Mucosa of rectum (tissue), 2 donors: ENCODE data around the gene UROD.

Experiments
- H3K27ac ChIP-seq, 2 donors: one replicate each; pipeline ENCODE4 v1.7.0; 2013; ENCODE audit warnings: inconsistent platforms in 2 of 2, low read depth in 2 of 2, low read length in 2 of 2
- H3K27me3 ChIP-seq, 2 donors: one replicate each; pipeline ENCODE4 v1.7.0; 2013; ENCODE audit warnings: low read length in 2 of 2; ENCODE audit not compliant: control insufficient read depth in 2 of 2, insufficient read depth in 2 of 2
- H3K36me3 ChIP-seq, 2 donors: one replicate each; pipeline ENCODE4 v1.7.0; 2013; ENCODE audit warnings: low read length in 2 of 2; ENCODE audit not compliant: control insufficient read depth in 2 of 2, insufficient read depth in 2 of 2
- H3K4me1 ChIP-seq, 2 donors: one replicate each; pipeline ENCODE4 v1.7.0; 2013; ENCODE audit warnings: low read length in 2 of 2, mild to moderate bottlenecking in 1 of 2; ENCODE audit not compliant: control insufficient read depth in 2 of 2, insufficient read depth in 2 of 2
- H3K4me3 ChIP-seq, 2 donors: one replicate each; pipeline ENCODE4 v1.7.0; 2013; ENCODE audit warnings: low read length in 2 of 2
- H3K9ac ChIP-seq, 2 donors: one replicate each; pipeline ENCODE4 v1.7.0; 2013; ENCODE audit warnings: low read length in 2 of 2, low read depth in 1 of 2, mild to moderate bottlenecking in 1 of 2
- H3K9me3 ChIP-seq, 2 donors: one replicate each; pipeline ENCODE4 v1.7.0; 2013; ENCODE audit warnings: low read length in 2 of 2; ENCODE audit not compliant: control insufficient read depth in 2 of 2
- donor health status: healthy.
- donor health status: Normal muscosa, but diverticular disease.

The UROD gene

DNA sequence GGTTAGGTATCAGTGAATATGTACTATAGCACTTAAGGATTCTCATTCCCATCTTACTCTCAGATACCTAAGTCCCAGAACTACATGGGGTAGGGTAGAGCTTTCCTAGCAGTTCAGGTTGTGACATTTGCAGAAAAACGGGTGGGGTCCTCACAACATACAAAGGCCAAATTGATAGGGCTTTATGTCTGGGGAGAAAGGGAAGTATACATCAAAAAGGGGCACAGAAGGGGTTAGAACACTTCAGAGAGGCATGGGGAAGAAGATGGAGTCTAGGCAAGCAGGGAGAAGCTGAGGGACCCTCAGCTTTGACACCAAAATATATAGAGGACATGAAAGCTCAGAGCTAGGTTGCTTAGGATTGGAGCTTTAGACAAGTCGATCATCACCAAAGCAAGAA, 3.6 kb downstream of the UROD start:
- Histone ChIP-seq H3K27me3 (no peaks in the 10 kb centered on the region), H3K9ac (no peak overlapping the region), H3K36me3 (peaks cover 0 to 10% of the 10 kb centered on the region in 2 donors), H3K9me3 (no peaks in the 10 kb centered on the region), H3K4me3 (no peak overlapping the region), H3K27ac (no peak overlapping the region), H3K4me1 (peaks cover 18% of the 10 kb centered on the region in 2 donors)

DNA sequence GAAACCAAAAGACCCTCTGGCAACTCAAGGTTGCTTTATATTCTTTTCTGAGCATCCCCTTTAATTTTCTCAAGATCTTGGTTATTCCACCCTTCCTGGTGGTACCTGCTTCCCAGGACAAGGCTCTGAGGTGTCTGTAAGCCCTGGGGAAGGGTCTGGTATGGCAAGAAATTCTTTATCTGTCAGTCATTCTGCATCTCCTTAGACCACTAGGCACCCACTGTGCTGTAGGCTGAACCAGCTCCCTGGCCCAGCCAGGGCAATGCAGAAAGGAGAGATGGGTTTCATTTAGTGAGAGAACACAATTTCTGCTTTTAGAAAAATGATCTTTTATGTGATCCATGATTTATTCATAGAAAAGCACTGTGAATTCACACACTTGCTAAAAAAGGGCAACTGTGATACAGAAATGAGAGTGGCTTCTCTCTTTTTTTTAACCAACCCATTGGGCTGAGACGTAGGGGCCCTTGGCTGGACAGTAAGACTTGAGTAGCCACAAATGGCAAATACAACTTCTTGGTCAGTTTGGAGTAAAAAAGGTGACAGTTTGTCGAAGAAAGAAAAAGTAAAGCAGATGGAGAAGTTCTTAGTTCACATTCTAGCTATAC, 4.1 kb downstream of the UROD start:
- Histone ChIP-seq H3K36me3 (peaks cover 0 to 10% of the 10 kb centered on the region in 2 donors), H3K27me3 (no peaks in the 10 kb centered on the region), H3K9me3 (no peaks in the 10 kb centered on the region), H3K4me1 (peaks cover 17 to 18% of the 10 kb centered on the region in 2 donors), H3K4me3 (no peak overlapping the region), H3K27ac (no peak overlapping the region), H3K9ac (no peak overlapping the region)

DNA sequence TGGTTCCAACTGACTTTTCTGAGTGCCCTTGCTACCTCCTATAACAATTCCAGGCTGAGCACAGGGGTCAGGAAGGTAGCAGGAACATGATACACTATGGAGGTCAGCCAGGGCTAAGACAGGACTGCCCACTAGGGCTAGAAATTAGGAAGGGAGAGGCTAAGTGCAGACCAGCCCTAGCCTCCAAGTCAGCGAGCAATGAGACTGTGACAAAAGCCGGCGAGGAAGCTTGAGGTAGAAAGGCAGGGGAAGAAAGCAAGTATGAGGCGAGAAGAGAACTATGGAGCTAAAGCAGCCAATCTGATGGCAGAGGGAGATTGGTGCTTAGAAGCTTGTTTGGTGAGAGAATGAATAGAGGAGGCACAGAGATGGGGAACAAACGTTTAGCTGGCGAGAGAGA, 4.7 kb downstream of the UROD start:
- Histone ChIP-seq H3K9me3 (no peaks in the 10 kb centered on the region), H3K9ac (no peak overlapping the region), H3K4me1 (peaks cover 12% of the 10 kb centered on the region in 2 donors), H3K27me3 (no peaks in the 10 kb centered on the region), H3K27ac (no peak overlapping the region), H3K4me3 (no peak overlapping the region), H3K36me3 (peaks cover 0 to 10% of the 10 kb centered on the region in 2 donors)

DNA sequence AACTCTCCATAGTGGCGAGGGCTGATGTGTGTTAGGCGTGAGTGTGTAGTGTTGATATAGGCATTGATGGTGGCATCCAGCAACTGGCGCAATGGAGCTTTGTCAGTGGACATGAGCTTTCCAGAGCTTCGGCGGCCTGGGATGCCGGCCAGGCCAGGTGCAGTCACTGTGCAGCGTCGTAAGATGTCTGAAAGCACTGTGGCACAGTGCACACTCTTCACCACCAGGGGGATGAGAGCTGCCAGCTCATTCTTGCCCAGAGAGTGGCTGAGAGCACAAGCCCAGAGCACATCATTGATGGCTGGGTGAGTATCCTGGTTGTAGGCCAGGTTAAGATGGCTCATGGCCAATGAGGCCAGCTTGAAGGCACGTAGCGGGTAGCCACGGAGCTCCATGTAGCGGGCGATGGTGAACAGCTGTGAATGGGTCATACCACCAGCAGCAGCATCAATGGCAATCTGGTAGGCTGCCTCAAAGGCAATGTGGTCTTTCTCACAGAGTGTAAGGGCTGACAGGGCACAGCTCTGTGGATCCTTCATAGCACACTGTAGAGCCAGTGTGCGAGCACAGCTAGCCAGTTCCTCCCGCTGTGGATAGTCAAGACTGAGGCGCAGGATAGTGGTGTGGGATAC, 6.7 kb downstream of the UROD start:
- no peaks in the 10 kb centered on the region for H3K9me3 ChIP-seq
- H3K36me3 ChIP-seq = peaks cover 0 to 10% of the 10 kb centered on the region in 2 donors
- no peak overlapping the region for H3K9ac ChIP-seq
- H3K4me3 ChIP-seq = no peak overlapping the region
- no peaks in the 10 kb centered on the region for H3K27me3 ChIP-seq
- no peak overlapping the region for H3K27ac ChIP-seq
- H3K4me1 ChIP-seq = no peaks in the 10 kb centered on the region

DNA sequence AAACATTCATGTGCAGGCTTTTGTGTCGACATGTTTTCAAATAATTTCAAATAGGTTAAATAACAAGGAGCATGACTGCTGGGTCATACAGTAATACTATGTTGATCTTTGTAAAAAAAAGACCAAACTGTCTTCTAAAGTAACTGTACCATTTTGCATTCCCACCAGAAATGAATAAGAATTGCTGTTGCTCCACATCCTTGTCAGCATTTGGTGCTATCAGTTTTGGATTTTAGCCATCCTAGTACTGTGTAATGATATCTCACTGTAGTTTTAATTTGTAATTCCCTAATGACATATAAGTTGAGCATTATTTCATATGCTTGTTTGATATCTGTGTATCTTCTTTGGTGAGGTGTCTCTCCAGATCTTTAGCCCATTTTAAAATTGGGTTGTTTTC, 11.6 kb downstream of the UROD start:
- Histone ChIP-seq H3K9ac (no peak overlapping the region), H3K9me3 (no peaks in the 10 kb centered on the region), H3K27me3 (no peaks in the 10 kb centered on the region), H3K4me1 (no peaks in the 10 kb centered on the region), H3K36me3 (no peaks in the 10 kb centered on the region), H3K4me3 (no peak overlapping the region), H3K27ac (no peak overlapping the region)

DNA sequence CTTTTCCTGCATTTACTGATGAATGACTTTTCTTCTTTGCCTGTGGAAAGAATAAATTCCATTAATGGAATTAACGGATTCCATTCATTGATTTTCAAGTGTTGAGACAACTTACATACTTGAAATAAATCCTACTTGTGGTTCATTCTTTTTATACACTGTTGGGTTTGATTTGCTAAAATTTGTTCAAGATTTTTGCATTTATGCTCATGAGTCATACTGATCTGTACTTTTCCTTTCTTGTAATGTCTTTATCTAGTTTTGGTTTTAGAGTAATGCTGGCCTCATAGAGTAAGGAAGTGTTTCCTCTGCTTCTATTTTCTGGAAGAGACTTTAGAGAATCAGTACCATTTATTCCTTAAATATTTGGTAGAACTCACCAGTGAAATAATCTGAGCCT, 14.4 kb downstream of the UROD start:
- Histone ChIP-seq H3K4me3 (no peak overlapping the region), H3K9me3 (no peaks in the 10 kb centered on the region), H3K9ac (no peak overlapping the region), H3K36me3 (no peaks in the 10 kb centered on the region), H3K27me3 (no peaks in the 10 kb centered on the region), H3K4me1 (no peaks in the 10 kb centered on the region), H3K27ac (no peak overlapping the region)

DNA sequence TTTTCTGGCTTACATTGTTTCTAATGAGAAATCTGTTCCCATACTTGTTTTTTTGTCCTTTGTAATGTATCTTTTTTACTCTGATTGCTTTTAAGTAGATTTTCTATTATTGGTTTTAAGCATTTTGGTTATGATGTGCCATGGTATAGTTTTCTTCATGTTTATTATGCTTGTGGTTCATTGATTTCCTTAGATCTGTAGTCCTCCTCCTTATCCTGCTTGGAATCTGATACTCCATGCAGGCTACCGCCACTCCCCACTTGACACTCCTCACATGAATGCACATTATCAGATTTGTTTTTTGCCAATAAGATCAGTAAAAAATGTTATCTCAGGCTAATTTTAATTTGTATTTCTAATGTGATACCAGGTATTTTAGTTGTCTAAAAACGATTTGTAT, 20.8 kb downstream of the UROD start:
- no peak overlapping the region for H3K4me3 ChIP-seq
- H3K36me3 ChIP-seq = peaks cover 10 to 15% of the 10 kb centered on the region in 2 donors
- no peaks in the 10 kb centered on the region for H3K4me1 ChIP-seq
- H3K27ac ChIP-seq = no peak overlapping the region
- no peaks in the 10 kb centered on the region for H3K9me3 ChIP-seq
- no peak overlapping the region for H3K9ac ChIP-seq
- no peaks in the 10 kb centered on the region for H3K27me3 ChIP-seq

DNA sequence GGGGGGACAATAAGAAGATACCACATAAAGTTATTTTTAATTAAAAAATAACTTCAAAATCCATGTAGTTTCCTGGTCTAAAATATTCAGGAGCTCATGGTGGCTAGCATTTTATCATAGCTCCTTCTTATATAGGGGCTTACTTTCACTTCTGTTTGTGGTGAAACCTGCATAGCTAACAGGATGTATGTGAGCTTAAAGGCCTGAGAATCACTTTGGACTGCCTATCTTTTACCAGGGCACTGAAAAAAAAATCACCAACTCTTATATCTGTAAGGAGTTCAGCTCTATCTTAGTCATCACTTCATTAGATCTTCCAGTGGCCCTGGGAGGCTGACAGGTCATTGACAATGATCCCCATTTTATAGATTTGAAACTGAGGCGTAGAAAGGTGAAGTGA, 21.3 kb downstream of the UROD start:
- Histone ChIP-seq H3K27ac (no peak overlapping the region), H3K9ac (no peak overlapping the region), H3K36me3 (peaks cover 10 to 15% of the 10 kb centered on the region in 2 donors), H3K4me3 (no peak overlapping the region), H3K27me3 (no peaks in the 10 kb centered on the region), H3K9me3 (no peaks in the 10 kb centered on the region), H3K4me1 (peaks cover 0 to 2% of the 10 kb centered on the region in 2 donors)

DNA sequence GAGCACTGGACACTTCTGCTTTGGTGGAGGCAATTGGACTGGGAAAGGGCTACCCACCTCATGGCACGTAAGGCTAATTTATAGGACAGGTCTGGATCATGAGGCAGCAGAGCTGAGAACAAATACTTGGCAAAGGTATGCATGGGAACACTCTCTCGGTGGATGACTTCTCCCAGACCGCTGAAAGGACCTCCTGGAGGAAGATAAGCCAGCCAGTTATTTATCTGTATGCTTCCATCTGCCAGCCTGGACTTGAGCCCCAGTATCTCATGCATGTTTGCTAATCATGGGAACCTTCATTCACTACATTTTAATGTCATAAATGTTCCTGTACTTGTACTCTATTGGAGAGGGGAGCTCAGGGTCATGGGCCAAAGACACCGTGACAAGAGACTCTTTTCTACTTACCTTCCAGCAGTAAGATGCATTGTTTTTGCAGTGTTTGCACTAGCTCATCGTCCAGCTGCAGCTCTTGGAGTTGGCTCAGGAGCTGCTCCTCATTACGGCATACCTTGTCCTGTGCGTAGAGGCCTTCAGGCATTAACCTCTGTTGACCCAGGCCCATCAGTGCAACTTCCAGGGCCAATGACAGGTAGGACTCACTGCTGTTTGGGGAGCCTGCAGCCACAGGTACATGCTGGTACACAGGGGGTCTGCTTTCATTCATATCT, 23.7 kb downstream of the UROD start:
- Histone ChIP-seq H3K27ac (no peak overlapping the region), H3K36me3 (peaks cover 10 to 15% of the 10 kb centered on the region in 2 donors), H3K4me3 (no peak overlapping the region), H3K9ac (no peak overlapping the region), H3K27me3 (no peaks in the 10 kb centered on the region), H3K4me1 (peaks cover 0 to 3% of the 10 kb centered on the region in 2 donors), H3K9me3 (no peaks in the 10 kb centered on the region)

DNA sequence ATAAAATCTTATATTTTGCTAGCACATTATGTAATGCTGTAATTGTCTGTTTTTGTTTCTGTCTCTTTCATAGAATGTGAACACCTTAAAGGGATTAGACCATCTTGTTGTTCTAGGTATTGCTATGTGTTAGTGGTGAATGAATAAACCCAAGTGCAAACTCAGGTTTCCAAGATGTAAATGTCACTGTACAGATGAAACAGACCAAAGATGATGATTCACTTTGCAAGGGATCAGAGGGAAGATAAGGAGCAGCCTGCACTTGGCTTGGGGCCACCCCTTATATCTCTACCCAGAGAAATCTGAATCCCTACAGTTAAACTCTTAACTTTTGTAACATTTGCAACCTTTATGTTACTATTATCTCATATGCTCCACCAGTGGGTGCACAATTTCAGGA, 25.4 kb downstream of the UROD start:
- Histone ChIP-seq H3K27ac (no peak overlapping the region), H3K9me3 (no peaks in the 10 kb centered on the region)

More for the DNA sequence above, 25.4 kb downstream of the UROD start:
- Histone ChIP-seq H3K27me3 (no peaks in the 10 kb centered on the region), H3K36me3 (peaks cover 10 to 17% of the 10 kb centered on the region in 2 donors), H3K4me1 (peaks cover 0 to 3% of the 10 kb centered on the region in 2 donors), H3K9ac (no peak overlapping the region), H3K4me3 (no peak overlapping the region)
